Activated naive CD8-positive, alpha-beta T cell treated with anti-CD3 and anti-CD28 coated beads, Interleukin-2, amount 10 ng/mL, durations not matched to agents 7 days and 5 days (primary cell): ENCODE measurements around the gene AFAP1. TPM values are rescaled to one million over a fixed set of nuclear protein-coding genes. Genes with fewer than 3 reads are reported as not detected.
"Not testable (repeated sequence)": the region's sequence is repeated elsewhere in the genome, so short reads cannot be mapped to it uniquely, and the experiment has no call there.

Experiments used
- ATAC-seq: fragments of 150-1000 bp; cut with Tn5 transposase; one replicate; pipeline ENCODE4 v1.10.0; 2021; ENCODE audit warnings: low read depth, moderate library complexity
- POLR2A ChIA-PET: fragments of 350-600 bp; sonication (Branson Sonifier 250); formaldehyde crosslinking; loops from one replicate; lab custom pipeline; 2021; ENCODE audit warnings: antibody characterized with exemption; lab: Charles Lee
- DNase-seq: peaks from one replicate; pipeline ENCODE4 v3.0.0; 2021
- H3K27ac Mint-ChIP-seq: one replicate; pipeline ENCODE4 v1.8.0; 2022; ENCODE audit warnings: mild to moderate bottlenecking, mixed read lengths
- H3K27me3 Mint-ChIP-seq: one replicate; pipeline ENCODE4 v1.8.0; 2022; ENCODE audit warnings: mild to moderate bottlenecking, moderate library complexity, mixed read lengths
- H3K36me3 Mint-ChIP-seq: one replicate; pipeline ENCODE4 v1.8.0; 2021; ENCODE audit warnings: mild to moderate bottlenecking, mixed read lengths
- H3K4me1 Mint-ChIP-seq: one replicate; pipeline ENCODE4 v1.8.0; 2021; ENCODE audit warnings: mixed read lengths
- H3K4me3 Mint-ChIP-seq: one replicate; pipeline ENCODE4 v1.8.0; 2022; ENCODE audit warnings: mild to moderate bottlenecking, moderate library complexity, mixed read lengths
- H3K9me3 Mint-ChIP-seq: one replicate; pipeline ENCODE4 v1.8.0; 2021; ENCODE audit warnings: mixed read lengths
- total RNA-seq, 2 experiments: library from RNA; stranded (reverse); gene quantifications; one replicate each; pipeline ENCODE4 v1.2.3, GENCODE V29; 2021

The AFAP1 gene
- total RNA-seq, 2 experiments from 2014 or later: 9.9 to 12.2 TPM

- no peak overlapping the region for H3K27ac Mint-ChIP-seq
- H3K4me3 Mint-ChIP-seq: no peak overlapping the region
Observed at GRCh38 chr4:7933651-7934510, 5.8 kb downstream of the AFAP1 start.

DNA sequence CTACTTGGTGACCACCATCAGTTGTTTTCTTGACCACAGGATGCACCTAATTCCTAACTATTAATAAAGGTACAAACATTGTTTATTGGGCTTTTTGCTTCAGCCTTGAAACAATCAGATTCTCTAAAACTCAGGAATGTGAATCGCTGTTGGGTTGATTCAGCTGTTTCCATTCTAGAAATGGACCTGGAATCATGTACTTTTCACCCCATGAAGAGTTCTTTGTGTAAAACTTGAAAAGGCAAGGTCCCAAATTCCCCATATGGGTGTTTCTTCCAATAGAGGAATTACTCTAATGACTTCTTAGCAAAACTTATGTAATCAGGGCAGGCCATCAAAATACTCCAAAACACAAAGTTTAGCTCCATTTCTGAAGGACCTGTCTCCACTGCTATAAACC lies 7.4 kb downstream of the AFAP1 start:
- Mint-ChIP-seq H3K27ac (no peak overlapping the region), H3K36me3 (peaks cover 3% of the 10 kb centered on the region), H3K27me3 (peaks cover 10% of the 10 kb centered on the region), H3K4me1 (peaks cover 11% of the 10 kb centered on the region), H3K4me3 (no peak overlapping the region), H3K9me3 (no peaks in the 10 kb centered on the region)
- DNase-seq: no peak
- POLR2A ChIA-PET: no interaction called here
- ATAC-seq: no peak

More at GRCh38 chr4:7933651-7934510, 5.8 kb downstream of the AFAP1 start:
- peaks cover 18% of the 10 kb centered on the region for H3K4me1 Mint-ChIP-seq
- H3K36me3 Mint-ChIP-seq: peaks cover 3% of the 10 kb centered on the region
- H3K9me3 Mint-ChIP-seq: no peaks in the 10 kb centered on the region
- peaks cover 20% of the 10 kb centered on the region for H3K27me3 Mint-ChIP-seq
- no peak for DNase-seq
- ATAC-seq: no peak
- POLR2A ChIA-PET: no interaction called here

- peaks cover 7% of the 10 kb centered on the region for H3K36me3 Mint-ChIP-seq
- no peak overlapping the region for H3K27ac Mint-ChIP-seq
- POLR2A ChIA-PET: no interaction called here
- no peak for DNase-seq
- H3K9me3 Mint-ChIP-seq: no peaks in the 10 kb centered on the region
- H3K4me1 Mint-ChIP-seq: peaks cover 6% of the 10 kb centered on the region
- ATAC-seq: no peak
- no peak overlapping the region for H3K4me3 Mint-ChIP-seq
- peaks cover 1% of the 10 kb centered on the region for H3K27me3 Mint-ChIP-seq
Observed at GRCh38 chr4:7929118-7929951, 10.3 kb downstream of the AFAP1 start.

DNA sequence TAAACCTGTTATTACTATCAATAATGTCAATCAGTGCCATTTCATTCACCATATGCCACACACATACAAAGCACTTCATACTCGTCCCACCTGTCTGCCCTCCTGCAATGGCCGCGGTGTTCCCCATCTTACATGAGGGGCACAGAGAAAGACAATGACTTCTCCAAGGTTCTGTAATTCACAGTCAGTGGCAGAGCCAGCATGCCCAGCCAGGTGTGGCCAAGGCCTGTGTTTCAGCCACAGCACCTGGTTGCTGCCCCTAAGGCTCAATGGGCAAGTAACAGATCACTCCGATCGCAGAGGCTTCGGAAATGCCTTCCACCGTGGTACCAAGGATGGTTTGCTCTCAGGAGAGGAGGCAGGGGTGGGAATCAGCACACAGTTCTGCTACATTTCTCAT lies 10.9 kb downstream of the AFAP1 start:
- Mint-ChIP-seq H3K9me3 (no peaks in the 10 kb centered on the region), H3K4me3 (no peak overlapping the region), H3K4me1 (peaks cover 6% of the 10 kb centered on the region), H3K27ac (no peak overlapping the region), H3K36me3 (peaks cover 4% of the 10 kb centered on the region), H3K27me3 (peaks cover 1% of the 10 kb centered on the region)
- DNase-seq (no peak), ATAC-seq (no peak)
- POLR2A ChIA-PET: no interaction called here

GRCh38 chr4:7926822-7927221 lies 12.8 kb downstream of the AFAP1 start:
- H3K27ac Mint-ChIP-seq: no peak overlapping the region
- peaks cover 6% of the 10 kb centered on the region for H3K4me1 Mint-ChIP-seq
- POLR2A ChIA-PET: no interaction called here
- no peak for DNase-seq
- H3K36me3 Mint-ChIP-seq: peaks cover 4% of the 10 kb centered on the region
- no peaks in the 10 kb centered on the region for H3K9me3 Mint-ChIP-seq
- no peak overlapping the region for H3K4me3 Mint-ChIP-seq
- ATAC-seq: no peak
- peaks cover 1% of the 10 kb centered on the region for H3K27me3 Mint-ChIP-seq

- no peak overlapping the region for H3K27ac Mint-ChIP-seq
- peaks cover 1% of the 10 kb centered on the region for H3K27me3 Mint-ChIP-seq
- peaks cover 4% of the 10 kb centered on the region for H3K36me3 Mint-ChIP-seq
- POLR2A ChIA-PET: no interaction called here
- no peak for ATAC-seq
- no peaks in the 10 kb centered on the region for H3K9me3 Mint-ChIP-seq
- H3K4me1 Mint-ChIP-seq: peaks cover 4% of the 10 kb centered on the region
- H3K4me3 Mint-ChIP-seq: no peak overlapping the region
- DNase-seq: no peak
Observed at GRCh38 chr4:7924570-7924969, 15.1 kb downstream of the AFAP1 start.

GRCh38 chr4:7924163-7924562 lies 15.5 kb downstream of the AFAP1 start:
- H3K27me3 Mint-ChIP-seq: peaks cover 1% of the 10 kb centered on the region
- H3K36me3 Mint-ChIP-seq: peaks cover 4% of the 10 kb centered on the region
- H3K27ac Mint-ChIP-seq: no peak overlapping the region
- POLR2A ChIA-PET: no interaction called here
- H3K9me3 Mint-ChIP-seq: no peaks in the 10 kb centered on the region
- no peak overlapping the region for H3K4me3 Mint-ChIP-seq
- peaks cover 2% of the 10 kb centered on the region for H3K4me1 Mint-ChIP-seq
- no peak for ATAC-seq
- DNase-seq: no peak

GRCh38 chr4:7922466-7922865 lies 17.2 kb downstream of the AFAP1 start:
- no peak for ATAC-seq
- H3K4me1 Mint-ChIP-seq: no peaks in the 10 kb centered on the region
- H3K27ac Mint-ChIP-seq: no peak overlapping the region
- H3K27me3 Mint-ChIP-seq: no peaks in the 10 kb centered on the region
- no peaks in the 10 kb centered on the region for H3K9me3 Mint-ChIP-seq
- no peak overlapping the region for H3K4me3 Mint-ChIP-seq
- peaks cover 4% of the 10 kb centered on the region for H3K36me3 Mint-ChIP-seq
- POLR2A ChIA-PET: interaction anchor here (1.1 kb wide), 1 partner anchor 9 kb away, joined by 3 read pairs; no protein-coding TSS in a partner anchor
- no peak for DNase-seq

DNA sequence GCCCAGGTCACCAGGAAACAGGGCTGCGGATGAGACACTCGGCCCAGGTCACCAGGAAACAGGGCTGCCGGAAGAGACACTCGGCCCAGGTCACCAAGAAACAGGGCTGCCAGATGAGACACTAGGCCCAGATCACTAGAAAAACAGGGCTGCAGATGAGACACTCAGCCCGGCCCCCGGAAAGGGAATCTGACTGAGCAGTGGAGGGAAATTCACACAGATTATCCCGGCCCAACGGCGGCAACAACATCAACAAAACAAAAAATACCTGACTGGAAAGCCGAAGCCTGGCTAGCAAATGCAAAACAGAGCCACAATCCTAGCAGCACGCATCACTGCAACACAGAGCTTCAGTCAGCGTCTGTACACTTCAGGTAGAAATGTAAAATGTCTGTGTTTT lies 20.7 kb downstream of the AFAP1 start:
- POLR2A ChIA-PET: no interaction called here
- H3K27me3 Mint-ChIP-seq: no peaks in the 10 kb centered on the region
- H3K9me3 Mint-ChIP-seq: no peaks in the 10 kb centered on the region
- H3K4me3 Mint-ChIP-seq: no peak overlapping the region
- ATAC-seq: no peak
- H3K4me1 Mint-ChIP-seq: peaks cover 7% of the 10 kb centered on the region
- no peak for DNase-seq
- no peak overlapping the region for H3K27ac Mint-ChIP-seq
- peaks cover 3% of the 10 kb centered on the region for H3K36me3 Mint-ChIP-seq

DNA sequence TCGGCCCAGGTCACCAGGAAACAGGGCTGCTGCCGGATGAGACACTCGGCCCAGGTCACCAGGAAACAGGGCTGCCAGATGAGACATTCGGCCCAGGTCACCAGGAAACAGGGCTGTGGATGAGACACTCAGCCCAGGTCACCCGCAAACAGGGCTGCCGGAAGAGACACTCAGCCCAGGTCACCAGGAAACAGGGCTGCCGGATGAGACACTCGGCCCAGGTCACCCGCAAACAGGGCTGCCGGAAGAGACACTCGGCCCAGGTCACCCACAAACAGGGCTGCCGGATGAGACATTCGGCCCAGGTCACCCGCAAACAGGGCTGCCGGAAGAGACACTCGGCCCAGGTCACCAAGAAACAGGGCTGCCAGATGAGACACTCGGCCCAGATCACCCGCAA lies 21.5 kb downstream of the AFAP1 start:
- POLR2A ChIA-PET, ATAC-seq, H3K9me3 Mint-ChIP-seq, DNase-seq, H3K27ac Mint-ChIP-seq, H3K27me3 Mint-ChIP-seq, H3K4me1 Mint-ChIP-seq, H3K36me3 Mint-ChIP-seq, H3K4me3 Mint-ChIP-seq: not testable (repeated sequence)

GRCh38 chr4:7917669-7918068 lies 22.0 kb downstream of the AFAP1 start:
- Mint-ChIP-seq H3K27ac (no peak overlapping the region), H3K27me3 (no peaks in the 10 kb centered on the region)

DNA sequence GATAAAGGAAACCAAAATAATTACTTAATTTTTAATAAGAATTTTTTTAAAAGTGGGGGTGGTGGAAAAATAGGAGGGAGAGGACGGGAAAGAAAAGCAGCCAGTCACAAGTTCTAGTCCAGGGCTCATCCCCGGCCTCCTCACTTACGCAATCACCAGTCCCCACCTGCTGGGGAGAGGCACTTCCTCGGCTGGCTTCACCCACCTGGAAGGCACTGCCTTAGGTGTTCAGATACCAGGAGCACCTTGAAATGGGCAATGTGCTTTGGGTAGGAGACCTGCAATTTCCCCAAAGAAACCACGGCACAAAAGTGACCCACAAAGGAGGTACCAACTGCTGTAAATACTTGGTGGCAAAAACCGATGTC lies 23.8 kb downstream of the AFAP1 start:
- DNase-seq: no peak
- no peak overlapping the region for H3K27ac Mint-ChIP-seq
- ATAC-seq: no peak
- H3K9me3 Mint-ChIP-seq: no peaks in the 10 kb centered on the region
- no peak overlapping the region for H3K4me3 Mint-ChIP-seq
- POLR2A ChIA-PET: no interaction called here
- H3K36me3 Mint-ChIP-seq: peaks cover 4% of the 10 kb centered on the region
- no peaks in the 10 kb centered on the region for H3K27me3 Mint-ChIP-seq
- peaks cover 7% of the 10 kb centered on the region for H3K4me1 Mint-ChIP-seq

More at GRCh38 chr4:7917669-7918068, 22.0 kb downstream of the AFAP1 start:
- H3K4me3 Mint-ChIP-seq: no peak overlapping the region
- ATAC-seq: no peak
- no peaks in the 10 kb centered on the region for H3K9me3 Mint-ChIP-seq
- H3K36me3 Mint-ChIP-seq: peaks cover 3% of the 10 kb centered on the region
- DNase-seq: no peak
- POLR2A ChIA-PET: no interaction called here
- H3K4me1 Mint-ChIP-seq: peaks cover 7% of the 10 kb centered on the region

- no peak for ATAC-seq
Observed at GRCh38 chr4:7912826-7913225, 26.8 kb downstream of the AFAP1 start.

More at GRCh38 chr4:7912826-7913225, 26.8 kb downstream of the AFAP1 start:
- Mint-ChIP-seq H3K27ac (no peak overlapping the region), H3K27me3 (no peaks in the 10 kb centered on the region), H3K4me3 (no peak overlapping the region), H3K36me3 (peaks cover 4% of the 10 kb centered on the region), H3K4me1 (peaks cover 12% of the 10 kb centered on the region), H3K9me3 (no peaks in the 10 kb centered on the region)
- POLR2A ChIA-PET: interaction anchor here (1.2 kb wide), 1 partner anchor 10 kb away, joined by 3 read pairs; no protein-coding TSS in a partner anchor
- DNase-seq: no peak
